Right atrium auricular region (tissue), 2 donors: ENCODE data around the gene SH3D21. TPM values are rescaled to one million over a fixed set of nuclear protein-coding genes. Genes with fewer than 3 reads are reported as not detected.

Source experiments
- DNase-seq: peaks from one replicate; pipeline ENCODE4 v3.0.0-alpha.2; 2019; ENCODE audit warnings: low spot score
- H3K27ac ChIP-seq, 2 donors: fragments of 200-600 bp; sonication (generic); 1 replicate in 1 of 2; 2 replicates in 1 of 2; pipeline ENCODE4 v1.5.1; 2016 to 2019
- H3K27me3 ChIP-seq, 2 donors: fragments of 200-600 bp; sonication (generic); one replicate each; pipeline versions ENCODE4 v1.5.1 to v1.6.0; 2017 to 2019
- H3K36me3 ChIP-seq: fragments of 200-600 bp; sonication (generic); one replicate; pipeline ENCODE4 v1.5.1; 2016
- H3K4me1 ChIP-seq, 2 donors: fragments of 200-600 bp; sonication (generic); one replicate each; pipeline versions ENCODE4 v1.5.1 to v1.6.0; 2017 to 2019
- H3K4me3 ChIP-seq, 2 donors: fragments of 200-600 bp; sonication (generic); 1 replicate in 1 of 2; 2 replicates in 1 of 2; pipeline ENCODE4 v1.5.1; 2017 to 2019; ENCODE audit warnings: mild to moderate bottlenecking in 1 of 2, moderate library complexity in 1 of 2
- H3K9me3 ChIP-seq, 2 donors: fragments of 200-600 bp; sonication (generic); one replicate each; pipeline ENCODE4 v1.5.1; 2019
- total RNA-seq, 2 donors: library from RNA; depleted of rRNA; stranded (reverse); fragments of >200 nt; gene quantifications; one replicate each; pipeline ENCODE4 v1.1.0, GENCODE V29; 2016
- TF ChIP-seq, protein P1 (sequence below), 2 donors: fragments of 200-600 bp; sonication (generic); IDR thresholded peaks; one replicate each; pipeline ENCODE4 v1.5.1; 2019; ENCODE audit warnings: antibody characterized with exemption in 2 of 2

SH3D21 gene
- total RNA-seq, 2 donors from 2014 or later, result 1.2 to 1.4 TPM

DNA sequence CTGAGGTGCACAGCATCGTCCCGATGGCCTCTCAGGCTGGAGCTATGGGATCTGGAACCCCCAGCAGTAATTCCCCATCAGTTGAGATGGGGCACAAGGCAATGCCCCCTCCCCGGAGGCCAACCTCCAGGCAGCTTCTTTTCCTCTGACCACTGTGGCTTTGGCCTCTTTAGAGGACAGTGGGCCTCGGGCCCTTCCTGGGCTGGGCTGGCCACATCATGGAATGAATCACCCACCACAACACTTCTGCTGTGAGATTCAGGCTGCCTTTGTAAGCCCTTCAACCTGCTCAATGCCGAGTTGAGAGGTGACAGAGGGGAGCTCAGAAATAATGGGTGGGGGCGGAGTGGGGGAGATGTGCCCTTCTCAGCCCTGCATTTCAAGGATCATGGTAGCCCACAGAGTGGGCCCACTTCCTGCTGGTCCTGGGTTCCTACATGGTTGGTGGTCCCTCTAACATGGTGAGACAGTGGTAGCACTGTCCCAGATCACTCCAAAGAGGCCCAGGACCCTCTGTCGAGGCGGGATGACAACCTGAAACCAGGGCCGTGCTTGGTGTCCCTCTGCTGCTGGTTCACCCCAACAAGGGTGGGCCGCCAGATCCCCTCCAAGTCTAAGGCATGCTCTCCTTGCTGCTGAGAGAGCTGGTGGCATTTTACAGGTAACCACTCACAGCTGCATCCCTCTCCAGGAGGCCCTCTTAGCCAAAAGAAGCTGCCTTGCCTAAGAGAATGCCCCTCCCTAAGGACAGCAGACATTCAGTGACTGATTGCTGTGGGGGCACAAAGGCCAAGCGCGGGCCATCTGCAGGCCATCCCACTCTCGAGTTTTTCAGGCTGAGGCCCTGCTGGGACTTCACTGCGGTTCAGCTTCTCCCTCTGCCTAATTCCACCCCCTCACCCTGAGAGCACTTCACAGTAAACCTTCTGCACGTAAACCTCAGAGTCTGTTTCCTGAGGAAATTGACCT is 47.0 kb downstream of the SH3D21 start:
- Histone ChIP-seq H3K4me3 (no peak overlapping the region), H3K36me3 (peaks cover 53% of the 10 kb centered on the region), H3K4me1 (peaks cover 0 to 45% of the 10 kb centered on the region in 2 donors), H3K27me3 (no peaks in the 10 kb centered on the region), H3K27ac (no peak overlapping the region), H3K9me3 (no peaks in the 10 kb centered on the region)
- DNase-seq, result no peak
- TF ChIP-seq, protein P1, sequence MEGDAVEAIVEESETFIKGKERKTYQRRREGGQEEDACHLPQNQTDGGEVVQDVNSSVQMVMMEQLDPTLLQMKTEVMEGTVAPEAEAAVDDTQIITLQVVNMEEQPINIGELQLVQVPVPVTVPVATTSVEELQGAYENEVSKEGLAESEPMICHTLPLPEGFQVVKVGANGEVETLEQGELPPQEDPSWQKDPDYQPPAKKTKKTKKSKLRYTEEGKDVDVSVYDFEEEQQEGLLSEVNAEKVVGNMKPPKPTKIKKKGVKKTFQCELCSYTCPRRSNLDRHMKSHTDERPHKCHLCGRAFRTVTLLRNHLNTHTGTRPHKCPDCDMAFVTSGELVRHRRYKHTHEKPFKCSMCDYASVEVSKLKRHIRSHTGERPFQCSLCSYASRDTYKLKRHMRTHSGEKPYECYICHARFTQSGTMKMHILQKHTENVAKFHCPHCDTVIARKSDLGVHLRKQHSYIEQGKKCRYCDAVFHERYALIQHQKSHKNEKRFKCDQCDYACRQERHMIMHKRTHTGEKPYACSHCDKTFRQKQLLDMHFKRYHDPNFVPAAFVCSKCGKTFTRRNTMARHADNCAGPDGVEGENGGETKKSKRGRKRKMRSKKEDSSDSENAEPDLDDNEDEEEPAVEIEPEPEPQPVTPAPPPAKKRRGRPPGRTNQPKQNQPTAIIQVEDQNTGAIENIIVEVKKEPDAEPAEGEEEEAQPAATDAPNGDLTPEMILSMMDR (IDR thresholded peaks at IDR 0.05), result no peak

DNA sequence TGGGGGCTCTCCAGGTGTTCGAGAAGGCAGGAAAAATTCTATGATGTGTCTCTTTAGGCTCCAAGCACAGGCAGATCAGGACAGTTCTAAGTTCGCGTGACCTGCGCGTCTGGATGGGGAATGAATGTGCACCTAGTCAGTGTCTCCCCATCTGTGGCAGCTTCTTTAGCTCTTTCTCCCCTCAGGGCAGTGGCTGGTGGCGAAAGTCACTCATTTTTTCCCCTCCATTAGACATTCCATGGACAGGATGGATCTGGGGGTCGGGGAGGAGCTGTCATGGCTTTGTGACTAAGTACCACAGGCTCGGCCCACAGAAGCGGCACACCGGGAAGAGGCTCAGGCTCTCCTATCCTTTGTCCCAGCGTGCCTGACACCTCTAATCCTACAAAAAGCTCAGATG is 48.3 kb downstream of the SH3D21 start:
- no peak overlapping the region for H3K27ac ChIP-seq
- no peak overlapping the region for H3K4me3 ChIP-seq
- H3K4me1 ChIP-seq, result peaks cover 0 to 37% of the 10 kb centered on the region in 2 donors
- TF ChIP-seq, protein P1 (IDR thresholded peaks at IDR 0.05), result no peak
- H3K36me3 ChIP-seq, result peaks cover 57% of the 10 kb centered on the region
- H3K9me3 ChIP-seq, result no peaks in the 10 kb centered on the region
- no peak for DNase-seq
- H3K27me3 ChIP-seq, result no peaks in the 10 kb centered on the region

DNA sequence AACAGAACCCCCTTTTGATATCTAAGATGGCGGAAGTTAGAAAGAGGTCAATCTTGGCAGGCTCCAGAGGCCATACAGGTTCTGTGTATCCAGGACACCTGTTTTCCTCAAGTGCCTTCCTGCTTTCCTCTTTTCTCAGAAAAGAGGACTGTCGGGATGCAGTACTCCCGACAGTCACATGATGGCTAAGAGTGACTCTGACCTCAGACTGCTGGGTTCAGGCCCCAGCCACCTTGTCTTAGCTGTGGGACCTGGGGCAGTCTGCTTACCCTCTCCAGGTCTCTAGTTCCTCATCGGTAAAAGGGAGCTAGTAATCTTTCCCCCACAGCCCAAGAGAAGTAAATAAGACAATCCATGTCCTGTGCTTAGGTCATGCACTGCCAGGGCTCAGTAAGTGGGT is 49.6 kb downstream of the SH3D21 start:
- no peaks in the 10 kb centered on the region for H3K9me3 ChIP-seq
- no peaks in the 10 kb centered on the region for H3K27me3 ChIP-seq
- peaks cover 0 to 24% of the 10 kb centered on the region in 2 donors for H3K4me1 ChIP-seq
- no peak overlapping the region for H3K4me3 ChIP-seq
- H3K27ac ChIP-seq, result no peak overlapping the region
- H3K36me3 ChIP-seq, result peaks cover 57% of the 10 kb centered on the region
- no peak for DNase-seq
- TF ChIP-seq, protein P1 (IDR thresholded peaks at IDR 0.05), result no peak

DNA sequence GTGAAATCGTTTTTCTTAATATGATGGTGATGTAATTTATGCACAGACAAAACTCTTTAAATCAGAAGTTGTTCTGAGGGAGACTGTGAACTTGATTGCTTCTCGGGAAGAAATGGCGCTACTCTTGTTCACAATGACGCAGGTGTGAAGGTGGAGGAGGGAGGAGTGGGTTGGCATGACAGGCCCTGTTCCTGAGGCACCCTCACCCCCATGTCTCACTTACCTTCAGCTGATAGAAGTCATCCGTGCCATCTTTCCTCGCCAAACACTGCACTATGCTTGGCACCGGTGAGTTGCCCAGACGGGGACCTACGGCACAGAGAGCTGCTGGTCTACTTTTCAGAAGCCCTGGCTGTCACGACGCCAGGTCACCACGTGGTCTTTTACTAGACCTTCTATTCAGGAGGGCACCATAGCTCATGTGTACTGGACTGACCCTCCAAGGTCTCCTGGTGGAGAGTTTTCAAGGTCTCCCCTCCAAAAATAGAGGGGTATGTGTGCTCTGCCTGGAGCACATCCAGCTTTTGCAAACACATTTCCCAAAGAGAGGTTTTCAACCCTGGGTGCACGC is 52.4 kb downstream of the SH3D21 start:
- H3K27me3 ChIP-seq, result no peaks in the 10 kb centered on the region
- no peak overlapping the region for H3K4me3 ChIP-seq
- H3K9me3 ChIP-seq, result no peaks in the 10 kb centered on the region
- no peaks in the 10 kb centered on the region for H3K4me1 ChIP-seq
- peaks cover 63% of the 10 kb centered on the region for H3K36me3 ChIP-seq
- no peak overlapping the region for H3K27ac ChIP-seq
- DNase-seq, result no peak
- TF ChIP-seq, protein P1 (IDR thresholded peaks at IDR 0.05), result no peak

DNA sequence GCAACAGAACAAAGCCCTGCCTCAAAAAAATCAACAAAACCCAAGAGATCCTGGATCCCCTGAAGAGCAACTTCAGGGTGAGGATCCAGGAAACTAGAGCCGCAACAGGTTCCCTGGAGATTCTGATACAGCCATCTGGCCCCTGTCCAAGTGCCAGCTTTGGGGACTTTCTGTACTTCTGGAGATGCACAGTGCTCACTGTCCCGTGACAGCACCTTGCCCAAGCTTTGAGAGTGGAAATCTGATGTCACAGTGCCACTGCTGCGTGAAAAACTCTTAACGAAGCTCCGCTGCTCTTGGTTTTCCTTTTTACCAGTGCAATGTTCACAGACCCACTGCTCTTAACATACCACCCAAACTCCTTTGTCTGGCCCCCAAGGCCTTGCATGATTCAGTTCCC is 53.2 kb downstream of the SH3D21 start:
- Histone ChIP-seq H3K36me3 (peaks cover 55% of the 10 kb centered on the region), H3K27me3 (no peaks in the 10 kb centered on the region), H3K9me3 (no peaks in the 10 kb centered on the region), H3K4me3 (no peak overlapping the region), H3K27ac (no peak overlapping the region), H3K4me1 (no peaks in the 10 kb centered on the region)
- no peak for DNase-seq
- TF ChIP-seq, protein P1 (IDR thresholded peaks at IDR 0.05), result no peak
